Mucosa of gallbladder (tissue), 1 donor: ENCODE data around the gene RPS15. TPM values are rescaled to one million over a fixed set of nuclear protein-coding genes. Genes with fewer than 3 reads are reported as not detected.

Experiments
- DNase-seq: peaks from one replicate; pipeline ENCODE4 v3.0.0-alpha.2; 2020; ENCODE audit warnings: low spot score
- total RNA-seq: library from RNA; stranded (reverse); gene quantifications from one replicate; pipeline ENCODE4 v1.2.1, GENCODE V29; 2021
- donor health status: DM: no; HTN: no; CAD: no.

Gene RPS15
- total RNA-seq, 1 donor from 2014 or later = 877 TPM

DNA sequence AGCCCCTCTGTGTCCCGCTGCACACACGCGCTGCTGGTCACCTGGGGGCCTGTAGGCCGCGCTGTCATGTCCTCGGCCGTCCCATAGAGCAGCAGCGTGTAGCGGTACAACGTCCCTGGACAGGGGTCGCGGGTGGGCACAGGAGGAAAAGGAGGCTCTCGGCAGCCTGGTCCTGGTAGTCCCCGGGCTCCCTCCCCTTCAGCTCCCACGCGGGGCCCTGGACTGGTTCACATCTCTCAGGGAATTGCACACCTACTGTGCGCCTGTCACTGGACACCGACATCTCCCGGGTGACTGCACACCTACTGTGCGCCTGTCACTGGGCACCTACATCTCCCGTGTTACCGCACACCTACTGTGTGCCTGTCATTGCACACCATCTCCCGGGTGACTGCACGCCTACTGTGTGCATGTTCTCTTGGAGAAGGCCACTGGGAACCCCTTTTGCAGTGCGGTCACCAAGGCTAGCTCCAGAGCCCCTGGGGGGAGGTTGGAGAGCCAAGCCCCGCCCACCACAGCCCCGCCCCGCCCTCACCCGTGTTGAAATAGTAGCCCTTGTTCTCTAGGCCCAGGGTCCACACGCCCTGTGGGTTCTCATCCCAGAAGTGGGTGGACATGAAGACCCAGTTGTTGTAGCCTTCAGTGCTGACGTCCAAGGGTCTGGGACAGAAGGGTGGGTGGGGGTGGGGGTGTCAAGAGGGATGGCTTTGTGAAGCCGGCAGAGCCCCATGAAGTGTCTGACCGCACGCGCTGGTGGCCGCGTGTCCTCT, 44.4 kb downstream of the RPS15 start:
- DNase-seq = no peak

DNA sequence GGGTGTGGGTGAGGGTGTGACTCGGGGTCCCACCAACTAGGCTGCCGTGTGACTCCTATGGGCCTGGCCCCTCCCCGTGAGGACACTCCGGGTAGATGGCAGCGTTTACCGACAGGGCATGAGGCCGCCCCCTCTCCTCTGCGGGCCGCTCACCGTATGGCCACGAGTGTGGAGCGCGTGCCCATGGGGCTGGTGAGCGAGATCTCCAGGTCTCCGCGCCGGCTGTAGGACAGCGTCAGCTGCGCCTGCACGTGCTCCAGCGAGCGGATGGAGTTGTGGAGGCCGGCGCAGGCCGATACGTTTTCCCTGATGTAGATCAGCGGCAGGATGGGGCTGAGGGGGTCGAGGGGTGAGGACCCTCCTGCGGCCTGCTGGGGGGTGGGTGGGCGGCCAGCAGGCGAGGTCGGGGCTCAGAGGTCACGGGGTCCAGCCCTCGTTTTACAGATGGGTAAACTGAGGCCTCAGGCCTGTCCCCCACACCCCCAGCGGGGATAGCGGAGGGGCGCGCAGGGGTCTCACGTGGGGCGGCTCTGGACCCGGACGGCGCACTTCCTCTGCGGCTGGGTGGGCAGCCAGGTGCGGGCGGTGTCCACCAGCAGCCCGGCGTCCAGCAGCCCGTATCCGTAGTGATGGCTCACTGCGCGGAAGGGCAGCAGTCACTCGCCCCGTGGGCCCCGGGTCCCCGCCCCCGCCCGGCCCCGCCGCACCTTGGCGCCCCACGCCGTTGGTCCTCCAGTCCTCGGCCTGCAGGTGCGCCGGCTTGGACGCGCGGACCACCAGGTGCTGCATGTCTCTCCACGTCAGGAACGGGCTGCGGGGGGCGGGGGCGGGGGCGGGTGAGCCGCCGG, 45.2 kb downstream of the RPS15 start:
- DNase-seq = no peak

DNA sequence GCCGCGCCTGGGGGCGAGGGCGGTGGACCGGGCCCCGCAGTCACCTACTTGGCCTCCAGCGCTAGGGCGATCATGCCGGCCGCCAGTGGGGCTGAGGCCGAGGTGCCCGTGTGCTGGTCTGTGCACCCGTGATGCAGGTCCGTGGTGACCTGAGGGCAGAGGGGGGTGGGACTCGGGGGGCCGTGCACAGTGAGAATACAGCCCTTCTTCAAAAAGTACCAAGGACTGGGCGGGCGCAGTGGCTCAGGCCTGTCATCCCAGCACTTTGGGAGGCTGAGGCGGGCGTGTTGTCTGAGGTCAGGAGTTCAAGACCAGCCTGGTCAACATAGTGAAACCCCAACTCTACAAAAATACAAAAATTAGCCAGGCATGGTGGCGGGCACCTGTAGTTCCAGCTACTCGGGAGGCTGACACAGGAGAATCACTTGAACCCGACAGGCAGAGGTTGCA, 45.8 kb downstream of the RPS15 start:
- DNase-seq = no peak

DNA sequence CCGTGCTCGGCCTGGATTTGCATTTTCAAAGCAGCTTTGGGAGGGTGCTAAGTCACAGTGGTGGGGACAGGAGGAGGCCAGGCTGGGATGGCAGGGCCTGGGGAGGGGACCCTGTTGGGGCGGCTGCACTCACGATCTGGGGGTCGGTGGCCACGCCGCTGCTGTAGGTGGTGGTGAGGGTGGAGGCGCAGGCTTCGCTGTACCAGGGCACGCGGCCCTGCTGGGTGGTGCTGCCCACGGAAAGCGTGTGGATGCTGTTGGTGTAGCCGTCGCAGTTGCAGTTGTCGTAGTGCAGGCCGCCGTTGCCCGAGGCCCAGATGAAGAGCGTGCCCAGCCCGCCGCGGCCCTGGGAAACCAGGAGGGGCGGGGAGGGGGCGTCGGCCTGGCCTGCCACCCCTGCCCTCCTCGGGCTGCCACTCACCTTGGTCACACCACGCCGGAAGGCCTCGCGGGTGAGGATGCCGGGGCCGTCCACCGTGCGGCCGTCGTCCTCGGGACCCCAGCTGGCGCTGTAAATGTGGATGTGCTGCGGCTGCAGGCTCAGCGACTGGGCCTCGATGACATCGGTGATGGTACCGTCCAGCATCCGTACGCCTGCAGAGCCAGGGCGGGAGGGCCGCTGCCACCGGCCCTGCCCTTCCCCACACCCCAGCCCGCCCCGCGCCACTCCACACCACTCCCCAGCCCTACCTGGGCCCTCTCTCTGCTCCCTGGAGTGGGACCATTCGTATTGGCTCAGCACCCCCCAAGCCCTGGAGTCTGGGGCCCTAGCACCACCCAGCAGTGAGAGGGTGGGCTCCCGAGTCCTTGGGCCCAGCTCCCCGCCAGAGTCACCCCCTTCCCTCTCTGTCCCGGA, 48.8 kb downstream of the RPS15 start:
- no peak for DNase-seq

DNA sequence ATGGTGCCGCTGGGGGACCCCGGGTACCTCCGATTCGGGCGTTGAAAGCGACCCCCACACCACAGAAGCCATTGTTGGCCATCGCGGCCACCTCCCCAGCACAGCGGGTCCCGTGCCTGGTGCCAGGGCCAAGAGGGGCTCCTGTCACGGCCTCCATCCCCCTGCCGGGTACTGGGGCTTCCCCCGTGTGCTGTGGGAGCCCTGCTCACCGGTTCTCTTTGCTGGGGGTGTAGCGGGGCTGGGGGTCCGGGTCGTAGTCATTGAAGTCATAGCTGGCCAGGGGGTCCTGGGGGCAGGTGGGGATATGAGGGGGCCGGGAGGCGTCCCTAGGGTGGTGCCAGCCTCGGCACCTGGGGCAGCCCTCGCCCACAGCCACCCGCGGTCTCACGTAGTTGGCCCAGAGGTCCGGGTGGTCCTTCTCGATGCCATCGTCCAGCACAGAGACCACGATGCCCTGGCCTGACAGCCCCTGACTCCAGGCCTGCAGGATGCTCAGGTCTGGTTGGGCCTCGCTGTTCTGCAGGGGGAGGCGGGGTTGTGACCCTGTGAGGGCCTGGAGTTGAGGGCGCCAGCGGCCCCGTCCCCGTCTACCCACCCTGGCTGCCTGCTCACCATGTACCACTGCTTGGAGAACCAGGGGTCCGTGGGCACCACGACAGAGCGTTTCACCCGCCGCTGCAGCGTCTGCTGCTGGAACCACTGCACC, 49.5 kb downstream of the RPS15 start:
- no peak for DNase-seq

DNA sequence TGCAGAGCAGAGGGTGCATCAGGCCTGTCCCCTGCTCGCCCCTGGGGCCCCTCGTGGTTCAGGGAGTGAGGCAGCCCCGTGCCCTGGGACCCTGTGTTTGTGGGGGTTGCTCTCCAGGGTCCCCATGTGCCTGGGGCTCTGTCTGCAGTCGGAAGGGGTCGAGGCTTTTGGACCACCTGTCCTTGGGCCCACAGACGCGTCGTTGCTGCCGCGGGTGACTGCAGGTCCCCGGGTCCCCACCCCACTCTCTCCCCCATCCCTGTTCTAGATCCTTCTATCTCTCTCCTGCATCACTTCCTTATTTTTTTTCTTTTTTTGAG, 50.0 kb downstream of the RPS15 start:
- no peak for DNase-seq

DNA sequence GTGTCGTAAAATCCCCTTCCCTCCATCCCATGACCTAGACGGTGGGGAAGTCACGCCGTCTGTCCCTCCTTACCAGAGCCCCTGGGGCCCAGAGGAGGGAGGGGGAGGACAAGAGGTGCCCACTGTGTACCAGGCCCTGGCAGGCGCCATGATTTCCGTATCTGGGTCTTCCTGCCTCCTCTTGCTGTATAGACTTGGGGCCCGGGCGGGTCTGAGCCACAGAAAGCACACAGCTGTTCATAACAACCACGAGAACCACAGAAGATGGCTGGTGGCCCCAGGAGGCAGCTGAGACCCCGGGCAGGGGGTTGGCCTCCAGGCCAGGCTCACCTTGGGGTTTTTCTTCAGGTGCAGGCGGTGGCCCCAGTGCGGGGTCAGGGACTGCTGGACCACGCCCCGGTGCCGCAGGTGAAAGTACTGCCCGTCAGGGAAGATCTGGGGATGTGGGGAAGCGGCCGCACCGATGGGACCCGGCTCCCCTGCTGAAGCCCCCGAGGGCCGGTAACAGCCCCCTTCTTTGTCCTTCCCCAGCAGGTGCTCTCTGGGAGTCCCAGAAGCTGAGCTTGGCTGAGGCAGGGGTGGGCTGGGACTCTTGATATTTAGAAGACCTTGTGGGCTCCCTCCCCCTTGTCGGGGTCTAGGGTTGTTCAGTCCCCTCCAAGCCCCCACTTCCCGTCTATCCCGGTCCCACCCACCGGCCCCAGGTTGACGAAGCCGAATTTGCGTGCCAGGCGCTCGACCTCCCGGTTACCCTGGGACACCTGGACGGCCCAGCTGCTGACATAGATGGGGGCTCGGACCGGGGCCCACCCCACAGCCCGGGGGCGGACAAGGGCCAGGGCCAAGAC, 51.5 kb downstream of the RPS15 start:
- no peak for DNase-seq

Other genes with a start within 250 kb of the RPS15 start
- 72.2 TPM for gene STK11, start 232.6 kb upstream of the RPS15 start, total RNA-seq
- gene CBARP, start 200.4 kb upstream of the RPS15 start, total RNA-seq = 1.1 TPM
- gene ATP5F1D, start 196.6 kb upstream of the RPS15 start, total RNA-seq = 213 TPM
- gene MIDN, start 189.8 kb upstream of the RPS15 start, total RNA-seq = 127 TPM
- 382 TPM for gene CIRBP, start 169.1 kb upstream of the RPS15 start, total RNA-seq
- gene FAM174C, start 162.9 kb upstream of the RPS15 start, total RNA-seq = 57.6 TPM
- 8.4 TPM for gene EFNA2, start 152.5 kb upstream of the RPS15 start, total RNA-seq
- gene NDUFS7, start 54.5 kb upstream of the RPS15 start, total RNA-seq = 121 TPM
- 27.9 TPM for gene GAMT, start 36.9 kb upstream of the RPS15 start, total RNA-seq
- gene DAZAP1, start 30.8 kb upstream of the RPS15 start, total RNA-seq = 77.7 TPM
- gene APC2, start 11.7 kb downstream of the RPS15 start, total RNA-seq = 0.43 TPM
- gene C19orf25, start 40.8 kb downstream of the RPS15 start, total RNA-seq = 41.6 TPM
- 11.7 TPM for gene PCSK4, start 52.0 kb downstream of the RPS15 start, total RNA-seq
- gene REEP6, start 52.8 kb downstream of the RPS15 start, total RNA-seq = 80.5 TPM
- gene ADAMTSL5, start 74.6 kb downstream of the RPS15 start, total RNA-seq = 4.4 TPM
- 0.89 TPM for gene PLK5, start 85.7 kb downstream of the RPS15 start, total RNA-seq
- 58.6 TPM for gene MEX3D, start 129.9 kb downstream of the RPS15 start, total RNA-seq
- gene MBD3, start 154.5 kb downstream of the RPS15 start, total RNA-seq = 82.8 TPM
- gene UQCR11, start 167.1 kb downstream of the RPS15 start, total RNA-seq = 254 TPM
- 83.0 TPM for gene TCF3, start 214.2 kb downstream of the RPS15 start, total RNA-seq